GM19023 (cell line): ENCODE results near the gene PPP1R9B.

Experiments
- ATAC-seq: cut with Tn5 transposase; IDR thresholded peaks from one replicate; pipeline ENCODE4 v1.9.1; 2021; ENCODE audit warnings: mild to moderate bottlenecking, moderate library complexity; ENCODE audit not compliant: unreplicated experiment

PPP1R9B gene

GRCh38 chr17:50144845-50145531 is 5.5 kb downstream of the PPP1R9B start:
- ATAC-seq: no peak

GRCh38 chr17:50144355-50144754 is 6.1 kb downstream of the PPP1R9B start:
- ATAC-seq: no peak

- no peak for ATAC-seq
Observed at GRCh38 chr17:50143461-50144176, 6.9 kb downstream of the PPP1R9B start.

GRCh38 chr17:50141745-50142110 is 8.7 kb downstream of the PPP1R9B start:
- ATAC-seq: no peak

GRCh38 chr17:50141026-50141744 is 9.3 kb downstream of the PPP1R9B start:
- ATAC-seq: no peak

- no peak for ATAC-seq
Observed at GRCh38 chr17:50139950-50140885, 10.3 kb downstream of the PPP1R9B start.

- no peak for ATAC-seq
Observed at GRCh38 chr17:50139185-50139783, 11.2 kb downstream of the PPP1R9B start.

- ATAC-seq: no peak
Observed at GRCh38 chr17:50137042-50137441, 13.4 kb downstream of the PPP1R9B start.

GRCh38 chr17:50136096-50136687 is 14.3 kb downstream of the PPP1R9B start:
- ATAC-seq: no peak

GRCh38 chr17:50135316-50136095 is 15.0 kb downstream of the PPP1R9B start:
- no peak for ATAC-seq

GRCh38 chr17:50134206-50135110 is 16.0 kb downstream of the PPP1R9B start:
- ATAC-seq: no peak

- ATAC-seq: no peak
Observed at GRCh38 chr17:50133769-50134099, 16.7 kb downstream of the PPP1R9B start.

- no peak for ATAC-seq
Observed at GRCh38 chr17:50133028-50133768, 17.3 kb downstream of the PPP1R9B start.

- no peak for ATAC-seq
Observed at GRCh38 chr17:50132104-50132794, 18.2 kb downstream of the PPP1R9B start.

- ATAC-seq: no peak
Observed at GRCh38 chr17:50130559-50131305, 19.7 kb downstream of the PPP1R9B start.
